IPS-15b (cell line): ENCODE results near the gene TNFAIP8L1.

Experiments used
- H3K27me3 ChIP-seq: one replicate; pipeline ENCODE4 v1.6.1; 2013; ENCODE audit warnings: low read length; ENCODE audit not compliant: control insufficient read depth, insufficient read depth
- H3K36me3 ChIP-seq: one replicate; pipeline ENCODE4 v1.6.1; 2013; ENCODE audit warnings: low read length; ENCODE audit not compliant: control insufficient read depth, insufficient read depth
- H3K4me1 ChIP-seq: one replicate; pipeline ENCODE4 v1.6.1; 2013; ENCODE audit warnings: mild to moderate bottlenecking, low read length; ENCODE audit not compliant: control insufficient read depth, insufficient read depth
- H3K4me3 ChIP-seq: one replicate; pipeline ENCODE4 v1.5.1; 2013; ENCODE audit warnings: low read depth, low read length
- H3K9ac ChIP-seq: one replicate; pipeline ENCODE4 v1.6.1; 2013; ENCODE audit warnings: low read depth, mild to moderate bottlenecking, low read length
- H3K9me3 ChIP-seq: one replicate; pipeline ENCODE4 v1.6.1; 2013; ENCODE audit warnings: mild to moderate bottlenecking, low read length; ENCODE audit not compliant: control insufficient read depth, insufficient read depth

TNFAIP8L1 gene

GRCh38 chr19:4654437-4655361, 15.4 kb downstream of the TNFAIP8L1 start:
- Histone ChIP-seq H3K27me3 (no peaks in the 10 kb centered on the region), H3K9ac (no peak overlapping the region), H3K4me1 (no peaks in the 10 kb centered on the region), H3K9me3 (no peaks in the 10 kb centered on the region), H3K4me3 (no peak overlapping the region), H3K36me3 (peaks cover 20% of the 10 kb centered on the region)

GRCh38 chr19:4656102-4656501, 16.8 kb downstream of the TNFAIP8L1 start:
- Histone ChIP-seq H3K4me1 (no peaks in the 10 kb centered on the region), H3K36me3 (peaks cover 24% of the 10 kb centered on the region), H3K4me3 (no peak overlapping the region)

GRCh38 chr19:4657262-4657661, 17.9 kb downstream of the TNFAIP8L1 start:
- Histone ChIP-seq H3K9me3 (no peaks in the 10 kb centered on the region), H3K9ac (no peak overlapping the region), H3K36me3 (peaks cover 24% of the 10 kb centered on the region), H3K4me3 (no peak overlapping the region), H3K4me1 (no peaks in the 10 kb centered on the region), H3K27me3 (no peaks in the 10 kb centered on the region)

More at GRCh38 chr19:4656102-4656501, 16.8 kb downstream of the TNFAIP8L1 start:
- no peaks in the 10 kb centered on the region for H3K27me3 ChIP-seq
- no peaks in the 10 kb centered on the region for H3K9me3 ChIP-seq
- no peak overlapping the region for H3K9ac ChIP-seq

GRCh38 chr19:4657835-4658234, 18.5 kb downstream of the TNFAIP8L1 start:
- H3K9me3 ChIP-seq = no peaks in the 10 kb centered on the region
- H3K9ac ChIP-seq = no peak overlapping the region
- H3K27me3 ChIP-seq = no peaks in the 10 kb centered on the region
- H3K36me3 ChIP-seq = peaks cover 24% of the 10 kb centered on the region
- no peak overlapping the region for H3K4me3 ChIP-seq
- no peaks in the 10 kb centered on the region for H3K4me1 ChIP-seq

GRCh38 chr19:4660181-4660791, 21.0 kb downstream of the TNFAIP8L1 start:
- peaks cover 24% of the 10 kb centered on the region for H3K36me3 ChIP-seq

GRCh38 chr19:4660993-4661392, 21.7 kb downstream of the TNFAIP8L1 start:
- Histone ChIP-seq H3K4me1 (no peaks in the 10 kb centered on the region), H3K9ac (no peak overlapping the region), H3K9me3 (no peaks in the 10 kb centered on the region), H3K4me3 (no peak overlapping the region), H3K27me3 (no peaks in the 10 kb centered on the region), H3K36me3 (peaks cover 23% of the 10 kb centered on the region)

More at GRCh38 chr19:4660181-4660791, 21.0 kb downstream of the TNFAIP8L1 start:
- Histone ChIP-seq H3K4me3 (no peak overlapping the region), H3K9me3 (no peaks in the 10 kb centered on the region), H3K9ac (no peak overlapping the region), H3K27me3 (no peaks in the 10 kb centered on the region), H3K4me1 (no peaks in the 10 kb centered on the region)

GRCh38 chr19:4662020-4662695, 22.8 kb downstream of the TNFAIP8L1 start:
- Histone ChIP-seq H3K27me3 (no peaks in the 10 kb centered on the region), H3K9ac (no peak overlapping the region), H3K36me3 (peaks cover 18% of the 10 kb centered on the region), H3K4me3 (no peak overlapping the region), H3K4me1 (no peaks in the 10 kb centered on the region), H3K9me3 (no peaks in the 10 kb centered on the region)

- Histone ChIP-seq H3K36me3 (peaks cover 16% of the 10 kb centered on the region), H3K9me3 (no peaks in the 10 kb centered on the region), H3K27me3 (no peaks in the 10 kb centered on the region), H3K4me1 (no peaks in the 10 kb centered on the region), H3K4me3 (no peak overlapping the region), H3K9ac (no peak overlapping the region)
Observed at GRCh38 chr19:4662812-4663211, 23.5 kb downstream of the TNFAIP8L1 start.

- no peaks in the 10 kb centered on the region for H3K27me3 ChIP-seq
- no peaks in the 10 kb centered on the region for H3K4me1 ChIP-seq
- no peaks in the 10 kb centered on the region for H3K9me3 ChIP-seq
- H3K36me3 ChIP-seq = peaks cover 10% of the 10 kb centered on the region
- H3K4me3 ChIP-seq = no peak overlapping the region
- H3K9ac ChIP-seq = no peak overlapping the region
Observed at GRCh38 chr19:4664642-4665041, 25.3 kb downstream of the TNFAIP8L1 start.

- peak within 1 kb of the TSS; percentile 60 for H3K9ac ChIP-seq
- no peaks in the 10 kb centered on the region for H3K36me3 ChIP-seq
- H3K27me3 ChIP-seq = no peaks in the 10 kb centered on the region
- H3K9me3 ChIP-seq = no peaks in the 10 kb centered on the region
- peak within 1 kb of the TSS; percentile 67 for H3K4me3 ChIP-seq
- no peaks in the 10 kb centered on the region for H3K4me1 ChIP-seq
Observed at GRCh38 chr19:4669723-4670480, 30.6 kb downstream of the TNFAIP8L1 start, which contains the start of gene MYDGF. Gene MYDGF (minus strand): TSS chr19:4670342. CDS start chr19:4670334, 8 bp downstream.

- H3K9me3 ChIP-seq = no peaks in the 10 kb centered on the region
- no peaks in the 10 kb centered on the region for H3K36me3 ChIP-seq
- no peak overlapping the region for H3K4me3 ChIP-seq
- H3K9ac ChIP-seq = no peak overlapping the region
- no peaks in the 10 kb centered on the region for H3K27me3 ChIP-seq
- H3K4me1 ChIP-seq = no peaks in the 10 kb centered on the region
Observed at GRCh38 chr19:4671185-4671851, 32.0 kb downstream of the TNFAIP8L1 start.
